Cardiac muscle cell (in vitro differentiated cells and primary cell): ENCODE measurements around the gene PPA2. TPM values are rescaled to one million over a fixed set of nuclear protein-coding genes. Genes with fewer than 3 reads are reported as not detected.

Experiments used
- DNase-seq, 2 donors: peaks; one replicate each; pipeline versions ENCODE4 v3.0.0 to v3.0.0-alpha.2; 2010 to 2017; ENCODE audit warnings: low read depth in 1 of 2, low spot score in 1 of 2
- H3K27ac ChIP-seq: fragments of 200-600 bp; sonication (generic); 2 replicates; pipeline ENCODE4 v1.5.1; 2016
- H3K27me3 ChIP-seq: fragments of 200-600 bp; sonication (generic); 2 replicates; pipeline ENCODE4 v1.6.0; 2016; ENCODE audit warnings: control low read depth
- H3K36me3 ChIP-seq: fragments of 200-600 bp; sonication (generic); 2 replicates; pipeline ENCODE4 v1.5.1; 2016; ENCODE audit warnings: control low read depth
- H3K4me1 ChIP-seq: fragments of 200-600 bp; sonication (generic); 2 replicates; pipeline ENCODE4 v1.8.1; 2017; ENCODE audit warnings: low read depth, mild to moderate bottlenecking, mixed run types
- H3K4me3 ChIP-seq: fragments of 200-600 bp; sonication (generic); 2 replicates; pipeline ENCODE4 v1.5.1; 2016; ENCODE audit warnings: mild to moderate bottlenecking
- H3K9me3 ChIP-seq: fragments of 200-600 bp; sonication (generic); 2 replicates; pipeline ENCODE4 v1.5.1; 2017; ENCODE audit warnings: low read depth, mild to moderate bottlenecking, control low read depth
- polyA plus RNA-seq: library from polyadenylated mRNA; unstranded; fragments of >200 nt; fragmentation: Nextera tagmentation; extraction: Ambion mirVana; gene quantifications from 2 replicates; pipeline ENCODE4 v1.2.1, GENCODE V29; 2016
- total RNA-seq: library from RNA; depleted of rRNA; stranded (reverse); fragments of >200 nt; gene quantifications from 2 replicates; pipeline ENCODE4 v1.2.3, GENCODE V29; 2016
- TF ChIP-seq, protein P1 (sequence below): IDR thresholded peaks from 2 replicates; pipeline ENCODE4 v1.5.1; 2012; ENCODE audit warnings: low read depth, mild to moderate bottlenecking, low read length

Gene PPA2
- total and polyA plus RNA-seq, 2 experiments from 2014 or later = 97.6 to 130 TPM

GRCh38 chr4:105504744-105505143 lies 30.9 kb upstream of the PPA2 start:
- peak in 1 of 2 donors; percentile 46 for DNase-seq
- Histone ChIP-seq H3K27ac (no peak overlapping the region), H3K27me3 (no peaks in the 10 kb centered on the region), H3K9me3 (no peaks in the 10 kb centered on the region), H3K4me1 (no peaks in the 10 kb centered on the region), H3K36me3 (no peaks in the 10 kb centered on the region), H3K4me3 (no peak overlapping the region)
- TF ChIP-seq, protein P1, sequence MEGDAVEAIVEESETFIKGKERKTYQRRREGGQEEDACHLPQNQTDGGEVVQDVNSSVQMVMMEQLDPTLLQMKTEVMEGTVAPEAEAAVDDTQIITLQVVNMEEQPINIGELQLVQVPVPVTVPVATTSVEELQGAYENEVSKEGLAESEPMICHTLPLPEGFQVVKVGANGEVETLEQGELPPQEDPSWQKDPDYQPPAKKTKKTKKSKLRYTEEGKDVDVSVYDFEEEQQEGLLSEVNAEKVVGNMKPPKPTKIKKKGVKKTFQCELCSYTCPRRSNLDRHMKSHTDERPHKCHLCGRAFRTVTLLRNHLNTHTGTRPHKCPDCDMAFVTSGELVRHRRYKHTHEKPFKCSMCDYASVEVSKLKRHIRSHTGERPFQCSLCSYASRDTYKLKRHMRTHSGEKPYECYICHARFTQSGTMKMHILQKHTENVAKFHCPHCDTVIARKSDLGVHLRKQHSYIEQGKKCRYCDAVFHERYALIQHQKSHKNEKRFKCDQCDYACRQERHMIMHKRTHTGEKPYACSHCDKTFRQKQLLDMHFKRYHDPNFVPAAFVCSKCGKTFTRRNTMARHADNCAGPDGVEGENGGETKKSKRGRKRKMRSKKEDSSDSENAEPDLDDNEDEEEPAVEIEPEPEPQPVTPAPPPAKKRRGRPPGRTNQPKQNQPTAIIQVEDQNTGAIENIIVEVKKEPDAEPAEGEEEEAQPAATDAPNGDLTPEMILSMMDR = no peak

- Histone ChIP-seq H3K4me1 (no peaks in the 10 kb centered on the region), H3K27ac (no peak overlapping the region), H3K4me3 (no peak overlapping the region), H3K27me3 (no peaks in the 10 kb centered on the region), H3K36me3 (no peaks in the 10 kb centered on the region), H3K9me3 (no peaks in the 10 kb centered on the region)
- TF ChIP-seq, protein P1 = no peak
- DNase-seq = no peak
Observed at GRCh38 chr4:105503484-105503883, 29.6 kb upstream of the PPA2 start.

- Histone ChIP-seq H3K4me3 (no peak overlapping the region), H3K27ac (no peak overlapping the region), H3K27me3 (no peaks in the 10 kb centered on the region), H3K9me3 (no peaks in the 10 kb centered on the region), H3K36me3 (no peaks in the 10 kb centered on the region), H3K4me1 (no peaks in the 10 kb centered on the region)
- no peak for DNase-seq
- TF ChIP-seq, protein P1 = peak; percentile 13
Observed at GRCh38 chr4:105496899-105497298, 23.0 kb upstream of the PPA2 start.

DNA sequence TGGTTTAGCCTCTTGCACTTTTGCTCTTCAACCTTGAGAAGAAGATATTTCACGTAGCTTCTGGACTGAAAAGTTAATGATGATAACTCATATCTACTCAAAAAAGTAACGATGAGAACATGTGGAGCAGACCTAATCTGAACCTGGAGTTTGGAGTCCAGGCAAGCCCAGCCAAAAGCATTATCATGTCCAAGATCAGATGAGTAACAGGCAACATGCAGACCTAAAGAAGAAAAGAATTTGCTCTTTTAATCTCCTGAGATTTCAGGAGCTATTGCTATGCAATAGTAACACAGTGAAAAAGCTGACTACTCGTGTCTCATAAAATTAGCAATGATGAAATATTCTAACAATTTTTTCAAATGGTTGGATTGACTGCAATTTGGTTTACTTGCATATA lies 21.8 kb upstream of the PPA2 start:
- no peaks in the 10 kb centered on the region for H3K9me3 ChIP-seq
- TF ChIP-seq, protein P1 = no peak
- no peak overlapping the region for H3K27ac ChIP-seq

DNA sequence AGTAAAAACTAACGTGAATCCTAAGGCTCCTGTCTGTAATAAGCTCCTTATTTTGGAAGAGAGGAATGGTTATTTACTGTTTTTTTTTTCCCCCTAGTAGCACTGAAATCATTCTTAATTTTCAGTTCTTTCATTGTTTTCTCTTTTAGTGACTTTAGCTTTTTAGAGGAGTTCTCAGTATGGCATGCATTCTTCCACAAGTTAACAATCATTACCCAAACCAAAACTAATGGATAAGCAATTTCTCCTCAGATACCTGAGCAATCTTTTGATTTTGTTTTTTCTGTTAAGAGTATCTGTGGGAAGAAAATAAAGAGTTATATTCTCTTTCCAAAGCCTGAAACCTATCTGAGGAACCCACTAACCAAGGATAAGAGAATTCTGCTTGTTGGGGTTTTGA lies 16.7 kb upstream of the PPA2 start:
- no peak overlapping the region for H3K4me3 ChIP-seq
- TF ChIP-seq, protein P1 = no peak
- H3K27me3 ChIP-seq = no peaks in the 10 kb centered on the region
- no peaks in the 10 kb centered on the region for H3K4me1 ChIP-seq
- H3K27ac ChIP-seq = no peak overlapping the region
- no peaks in the 10 kb centered on the region for H3K9me3 ChIP-seq
- no peak for DNase-seq
- no peaks in the 10 kb centered on the region for H3K36me3 ChIP-seq

More for the DNA sequence above, 21.8 kb upstream of the PPA2 start:
- Histone ChIP-seq H3K27me3 (no peaks in the 10 kb centered on the region), H3K4me1 (no peaks in the 10 kb centered on the region), H3K4me3 (no peak overlapping the region), H3K36me3 (no peaks in the 10 kb centered on the region)
- no peak for DNase-seq

DNA sequence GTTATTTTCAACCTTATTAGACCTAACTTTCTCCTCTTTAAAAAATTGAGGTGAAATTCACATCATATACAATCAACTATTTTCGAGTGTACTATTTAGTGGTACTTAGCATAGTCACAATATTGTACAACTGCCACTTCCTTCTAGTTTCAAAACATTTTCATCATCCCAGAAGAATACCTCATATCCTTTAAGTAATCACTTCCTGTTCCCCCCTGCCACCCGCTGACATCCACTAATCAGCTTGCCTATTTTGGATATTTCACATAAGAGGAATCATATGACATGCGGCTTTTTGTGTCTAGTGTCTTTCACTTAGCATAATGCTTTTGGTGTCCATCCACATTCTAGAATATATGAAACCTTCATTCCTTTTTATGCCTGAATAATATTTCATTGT lies 10.0 kb upstream of the PPA2 start:
- Histone ChIP-seq H3K36me3 (no peaks in the 10 kb centered on the region), H3K9me3 (no peaks in the 10 kb centered on the region), H3K27ac (no peak overlapping the region), H3K4me1 (no peaks in the 10 kb centered on the region), H3K4me3 (no peak overlapping the region), H3K27me3 (peaks cover 20% of the 10 kb centered on the region)
- TF ChIP-seq, protein P1 = no peak
- no peak for DNase-seq
